Loucy (cell line): ENCODE results near the gene NSFL1C.

Source experiments
- H2AFZ ChIP-seq: fragments of 200-600 bp; sonication (generic); 2 replicates; pipeline ENCODE4 v1.6.0; 2016; ENCODE audit warnings: antibody characterized with exemption, mild to moderate bottlenecking, low read length, moderate library complexity
- H3F3A ChIP-seq: fragments of 200-600 bp; 2 replicates; pipeline ENCODE4 v1.6.0; 2016; ENCODE audit warnings: antibody characterized with exemption, low read depth, mild to moderate bottlenecking
- H3K27me3 ChIP-seq: fragments of 200-600 bp; sonication (generic); 2 replicates; pipeline ENCODE4 v1.6.1; 2014; ENCODE audit warnings: low read length, mild to moderate bottlenecking; ENCODE audit not compliant: insufficient read depth, poor library complexity, severe bottlenecking
- H3K36me3 ChIP-seq: fragments of 200-600 bp; sonication (generic); 2 replicates; pipeline ENCODE4 v1.6.1; 2016; ENCODE audit warnings: low read length; ENCODE audit not compliant: insufficient read depth
- H3K4me1 ChIP-seq: fragments of 200-600 bp; sonication (generic); 2 replicates; pipeline ENCODE4 v1.5.1; 2014; ENCODE audit warnings: low read length, mild to moderate bottlenecking; ENCODE audit not compliant: insufficient read depth, poor library complexity, severe bottlenecking
- H3K4me2 ChIP-seq: fragments of 200-600 bp; sonication (generic); 2 replicates; pipeline ENCODE4 v1.6.0; 2014; ENCODE audit warnings: antibody characterized with exemption, low read length, low read depth, mild to moderate bottlenecking; ENCODE audit not compliant: poor library complexity, severe bottlenecking
- H3K4me3 ChIP-seq: fragments of 200-600 bp; sonication (generic); 2 replicates; pipeline ENCODE4 v1.5.1; 2014; ENCODE audit warnings: low read length, mild to moderate bottlenecking, mixed read lengths; ENCODE audit not compliant: poor library complexity, severe bottlenecking
- H3K79me2 ChIP-seq: fragments of 200-600 bp; sonication (generic); 2 replicates; pipeline ENCODE4 v1.6.1; 2014; ENCODE audit warnings: low read length; ENCODE audit not compliant: insufficient read depth
- H3K9ac ChIP-seq: fragments of 200-600 bp; sonication (generic); 2 replicates; pipeline ENCODE4 v1.6.0; 2014; ENCODE audit warnings: mild to moderate bottlenecking, low read depth, low read length, moderate library complexity; ENCODE audit not compliant: poor library complexity, severe bottlenecking
- H3K9me2 ChIP-seq: fragments of 200-600 bp; sonication (generic); replicated peaks from 2 replicates; pipeline ENCODE4 v1.6.1; 2016; ENCODE audit warnings: low read depth, low read length, mixed read lengths
- H3K9me3 ChIP-seq: fragments of 200-600 bp; sonication (generic); 2 replicates; pipeline ENCODE4 v1.6.1; 2014; ENCODE audit warnings: mild to moderate bottlenecking, antibody characterized with exemption, low read length, low read depth; ENCODE audit not compliant: insufficient read depth
- H4K20me1 ChIP-seq: fragments of 200-600 bp; sonication (generic); 2 replicates; pipeline ENCODE4 v1.6.0; 2014; ENCODE audit warnings: antibody characterized with exemption, low read length, mild to moderate bottlenecking; ENCODE audit not compliant: insufficient read depth, poor library complexity, severe bottlenecking
- EZH2phosphoT487 ChIP-seq: fragments of 200-600 bp; IDR thresholded peaks from 2 replicates; pipeline ENCODE4 v1.6.1; 2018; ENCODE audit warnings: antibody characterized with exemption, mild to moderate bottlenecking, moderate library complexity, borderline replicate concordance
- TF ChIP-seq, protein P1 (sequence below): fragments of 200-600 bp; sonication (generic); conservative IDR thresholded peaks from 2 replicates; pipeline ENCODE4 v1.5.1; 2014; ENCODE audit warnings: mild to moderate bottlenecking, antibody characterized with exemption, low read length

NSFL1C gene

DNA sequence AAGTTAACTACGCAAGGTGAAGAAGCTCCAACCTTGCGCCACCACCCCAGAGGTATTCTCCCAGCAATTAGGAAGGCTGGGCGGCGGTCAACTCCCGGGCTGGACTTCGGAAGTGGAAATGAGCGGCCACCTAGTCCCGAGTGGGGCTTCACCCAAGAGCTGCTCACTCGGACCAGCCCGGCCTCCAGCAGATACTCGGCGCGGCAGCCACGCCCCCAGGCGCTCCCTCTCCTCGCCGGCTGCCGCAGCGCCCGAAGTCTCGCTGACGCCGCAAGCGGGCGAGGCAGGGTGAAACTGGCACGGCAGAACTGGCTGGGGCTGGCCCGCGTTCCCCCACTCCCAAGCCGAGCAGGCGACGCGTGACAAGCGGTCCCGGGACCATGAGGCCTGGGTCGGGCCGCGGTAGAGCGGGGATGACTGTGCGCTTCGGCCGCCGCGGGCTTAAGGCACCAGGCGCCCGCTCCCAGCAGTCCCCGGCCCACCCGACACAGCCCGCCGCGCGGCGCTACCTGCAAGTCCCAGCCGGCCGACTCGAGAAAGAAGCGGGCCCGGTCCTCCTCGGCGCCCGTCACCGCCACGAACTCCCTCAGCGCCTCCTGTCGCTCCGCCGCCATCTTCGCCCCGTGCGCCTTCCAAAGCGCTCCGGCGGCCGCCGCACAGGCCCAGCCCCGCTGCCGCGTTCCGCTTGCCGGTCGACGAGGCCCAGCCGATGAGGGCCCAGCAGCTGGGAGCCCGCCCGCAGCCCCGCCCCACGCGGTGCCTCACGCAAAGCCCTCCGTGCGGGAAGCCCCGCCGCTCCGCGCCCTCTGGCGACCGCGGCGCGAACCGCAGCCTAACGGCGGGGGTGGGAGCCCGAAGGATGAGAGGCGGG is at the start of gene NSFL1C:
NSFL1C (minus strand) TSS at position 639 of the 871 bp plus-strand sequence; CDS start at position 614, 25 bp downstream.
- no peak for TF ChIP-seq EZH2phosphoT487
- TF ChIP-seq, protein P1, sequence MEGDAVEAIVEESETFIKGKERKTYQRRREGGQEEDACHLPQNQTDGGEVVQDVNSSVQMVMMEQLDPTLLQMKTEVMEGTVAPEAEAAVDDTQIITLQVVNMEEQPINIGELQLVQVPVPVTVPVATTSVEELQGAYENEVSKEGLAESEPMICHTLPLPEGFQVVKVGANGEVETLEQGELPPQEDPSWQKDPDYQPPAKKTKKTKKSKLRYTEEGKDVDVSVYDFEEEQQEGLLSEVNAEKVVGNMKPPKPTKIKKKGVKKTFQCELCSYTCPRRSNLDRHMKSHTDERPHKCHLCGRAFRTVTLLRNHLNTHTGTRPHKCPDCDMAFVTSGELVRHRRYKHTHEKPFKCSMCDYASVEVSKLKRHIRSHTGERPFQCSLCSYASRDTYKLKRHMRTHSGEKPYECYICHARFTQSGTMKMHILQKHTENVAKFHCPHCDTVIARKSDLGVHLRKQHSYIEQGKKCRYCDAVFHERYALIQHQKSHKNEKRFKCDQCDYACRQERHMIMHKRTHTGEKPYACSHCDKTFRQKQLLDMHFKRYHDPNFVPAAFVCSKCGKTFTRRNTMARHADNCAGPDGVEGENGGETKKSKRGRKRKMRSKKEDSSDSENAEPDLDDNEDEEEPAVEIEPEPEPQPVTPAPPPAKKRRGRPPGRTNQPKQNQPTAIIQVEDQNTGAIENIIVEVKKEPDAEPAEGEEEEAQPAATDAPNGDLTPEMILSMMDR, result peak; percentile 86
- H3K4me3 ChIP-seq, result peak within 1 kb of the TSS; percentile 90
- H3K9ac ChIP-seq, result peak within 1 kb of the TSS; percentile 82
- no peaks in the 10 kb centered on the region for H3K9me3 ChIP-seq
- H3F3A ChIP-seq, result no peaks in the 10 kb centered on the region
- no peaks in the 10 kb centered on the region for H3K36me3 ChIP-seq
- no peaks in the 10 kb centered on the region for H3K27me3 ChIP-seq
- peaks cover 48% of the 10 kb centered on the region for H3K79me2 ChIP-seq
- peaks cover 48% of the 10 kb centered on the region for H3K4me1 ChIP-seq
- H3K9me2 ChIP-seq, result no peaks in the 10 kb centered on the region
- peaks cover 40% of the 10 kb centered on the region for H4K20me1 ChIP-seq
- peak within 1 kb of the TSS; percentile 99 for H2AFZ ChIP-seq
- peak within 1 kb of the TSS; percentile 99 for H3K4me2 ChIP-seq

DNA sequence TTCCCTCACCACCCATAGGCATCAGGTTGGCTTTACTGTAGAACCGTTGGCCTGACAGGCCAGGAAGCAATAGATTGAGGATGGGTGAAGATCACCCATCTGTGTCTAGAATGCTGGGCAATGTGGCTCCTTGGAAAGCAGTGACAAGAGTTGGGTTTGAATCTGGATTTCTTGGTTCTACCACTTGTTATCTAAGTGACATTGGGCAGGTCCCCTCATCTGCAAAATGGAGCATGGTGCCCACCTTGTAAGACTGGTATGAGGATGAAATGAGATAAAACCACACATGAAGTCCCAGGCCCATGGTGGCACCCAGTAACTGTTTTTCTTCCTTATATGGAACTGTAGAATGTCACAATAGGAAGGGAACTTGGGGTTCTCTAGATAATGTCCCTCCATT is 47.2 kb upstream of the NSFL1C start:
- H2AFZ ChIP-seq, result no peak overlapping the region
- no peaks in the 10 kb centered on the region for H3F3A ChIP-seq
- no peak overlapping the region for H3K4me2 ChIP-seq
- H3K36me3 ChIP-seq, result no peaks in the 10 kb centered on the region
- H3K79me2 ChIP-seq, result no peaks in the 10 kb centered on the region
- no peaks in the 10 kb centered on the region for H4K20me1 ChIP-seq
- no peaks in the 10 kb centered on the region for H3K9me2 ChIP-seq
- H3K9ac ChIP-seq, result no peak overlapping the region
- TF ChIP-seq, protein P1, result no peak
- TF ChIP-seq EZH2phosphoT487, result no peak
- H3K9me3 ChIP-seq, result no peaks in the 10 kb centered on the region
- H3K4me3 ChIP-seq, result no peak overlapping the region
- no peaks in the 10 kb centered on the region for H3K27me3 ChIP-seq
- H3K4me1 ChIP-seq, result peaks cover 3% of the 10 kb centered on the region

DNA sequence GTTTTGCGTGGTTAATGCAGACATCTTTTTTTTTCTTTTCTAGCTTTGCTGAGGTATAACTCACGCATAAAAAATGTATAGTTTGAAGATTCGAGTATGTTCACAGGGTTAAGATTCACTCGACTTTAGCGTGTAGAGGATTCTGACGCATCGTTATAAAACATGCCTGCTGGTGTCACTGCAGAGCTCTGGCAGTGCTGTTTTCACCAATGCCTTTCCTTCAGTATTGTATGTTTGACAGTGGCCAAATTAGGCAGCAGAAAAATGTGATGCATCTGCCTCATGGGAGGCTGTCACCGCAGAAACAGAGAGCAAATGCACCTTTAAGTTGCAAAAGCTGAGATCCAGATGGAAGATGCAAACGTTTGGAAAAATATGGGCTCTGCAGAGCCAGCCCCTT is 42.6 kb upstream of the NSFL1C start:
- Histone ChIP-seq H4K20me1 (no peaks in the 10 kb centered on the region), H3K4me1 (peaks cover 3% of the 10 kb centered on the region), H3K4me2 (no peak overlapping the region), H3K4me3 (no peak overlapping the region), H2AFZ (0 out of 2 replicates have a peak overlapping the region, but pooled peaks have one; percentile 43), H3K27me3 (no peaks in the 10 kb centered on the region), H3K9ac (no peak overlapping the region), H3K9me2 (no peaks in the 10 kb centered on the region), H3K9me3 (no peaks in the 10 kb centered on the region), H3K36me3 (no peaks in the 10 kb centered on the region), H3F3A (no peaks in the 10 kb centered on the region), H3K79me2 (no peaks in the 10 kb centered on the region)
- TF ChIP-seq EZH2phosphoT487, result no peak
- TF ChIP-seq, protein P1, result peak; percentile 79
